ENCODE results near the gene PDSS2.

DNA sequence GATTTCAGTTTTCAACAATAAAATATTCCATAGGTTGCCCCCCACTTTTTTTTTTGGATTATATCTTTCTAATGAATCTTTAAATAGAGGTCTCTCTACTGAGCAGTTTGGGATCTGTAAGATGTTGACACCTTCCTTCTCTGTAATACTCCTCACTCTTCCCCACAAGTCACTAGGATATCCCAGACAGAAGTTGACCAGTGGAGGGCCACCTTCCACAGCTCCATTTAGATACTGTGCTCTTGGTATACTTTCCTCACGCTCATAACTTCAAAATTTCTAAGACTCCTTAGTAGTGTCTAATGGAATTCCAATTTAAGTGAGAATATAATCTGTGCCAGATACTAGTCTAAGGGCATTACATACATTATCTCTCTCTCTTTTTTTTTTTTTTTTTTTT is 185.1 kb downstream of the PDSS2 start:
- TF ChIP-seq POLR2A (IDR thresholded peaks at IDR 0.05; ENCODE audit: low read length) (no peak), GATA1 (IDR thresholded peaks at IDR 0.05; ENCODE audit: low read depth, low read length) (no peak)
